HEK293T (cell line): ENCODE measurements around the gene GLB1L3.

Experiments used
- ARNT ChIP-seq: fragments of 450-650 bp; IDR thresholded peaks from 2 replicates; pipeline ENCODE4 v1.6.1; 2017; ENCODE audit warnings: mild to moderate bottlenecking
- BHLHE40 ChIP-seq: fragments of 450-650 bp; IDR thresholded peaks from 2 replicates; pipeline ENCODE4 v1.6.1; 2016; ENCODE audit warnings: mild to moderate bottlenecking, moderate library complexity, borderline replicate concordance
- CTBP1 ChIP-seq: fragments of 450-650 bp; IDR thresholded peaks from 2 replicates; pipeline ENCODE4 v1.6.1; 2016; ENCODE audit warnings: borderline replicate concordance
- ELF4 ChIP-seq: fragments of 450-650 bp; IDR thresholded peaks from 2 replicates; pipeline ENCODE4 v1.6.1; 2017; ENCODE audit warnings: antibody characterized with exemption
- FOXK2 ChIP-seq: fragments of 450-650 bp; IDR thresholded peaks from 2 replicates; pipeline ENCODE4 v1.6.1; 2016; ENCODE audit warnings: mild to moderate bottlenecking
- FOXM1 ChIP-seq: fragments of 450-650 bp; IDR thresholded peaks from 2 replicates; pipeline ENCODE4 v1.6.1; 2017; ENCODE audit warnings: mild to moderate bottlenecking, borderline replicate concordance
- L3MBTL2 ChIP-seq: fragments of 450-650 bp; conservative IDR thresholded peaks from 2 replicates; pipeline ENCODE4 v1.6.1; 2016; ENCODE audit warnings: mild to moderate bottlenecking
- NFRKB ChIP-seq: fragments of 450-650 bp; IDR thresholded peaks from 2 replicates; pipeline ENCODE4 v1.6.1; 2016; ENCODE audit warnings: mild to moderate bottlenecking, moderate library complexity
- PKNOX1 ChIP-seq: fragments of 450-650 bp; IDR thresholded peaks from 2 replicates; pipeline ENCODE4 v1.6.1; 2016
- SP1 ChIP-seq: fragments of 450-650 bp; IDR thresholded peaks from 2 replicates; pipeline ENCODE4 v1.6.1; 2017
- SUZ12 ChIP-seq: fragments of 450-650 bp; IDR thresholded peaks from 2 replicates; pipeline ENCODE4 v1.6.1; 2016; ENCODE audit warnings: mild to moderate bottlenecking
- TARDBP ChIP-seq: fragments of 450-650 bp; IDR thresholded peaks from 2 replicates; pipeline ENCODE4 v1.6.1; 2016
- ZNF384 ChIP-seq: fragments of 450-650 bp; IDR thresholded peaks from 2 replicates; pipeline ENCODE4 v1.6.1; 2016

- TF ChIP-seq NFRKB (no peak), FOXK2 (no peak), BHLHE40 (no peak), SUZ12 (no peak), FOXM1 (no peak), TARDBP (no peak), ELF4 (no peak), SP1 (no peak), L3MBTL2 (no peak), ZNF384 (no peak), ARNT (no peak), CTBP1 (no peak), PKNOX1 (no peak)
Observed at GRCh38 chr11:134236834-134237556, 39.2 kb upstream of the GLB1L3 start.
